Prostate gland (tissue), 2 donors: ENCODE results near the gene ACTN1.

Experiments
- CTCF ChIP-seq, 4 experiments: fragments of 200-600 bp in 2 of 4; fragments of 450-650 bp in 2 of 4; sonication (generic) in 2 of 4; IDR thresholded peaks; 1 replicate in 3 of 4; 2 replicates in 1 of 4; pipeline ENCODE4 v1.5.1; 2016 to 2019; ENCODE audit warnings: antibody characterized with exemption in 4 of 4, mild to moderate bottlenecking in 2 of 4, moderate library complexity in 2 of 4
- POLR2AphosphoS5 ChIP-seq: sonication (generic); formaldehyde crosslinking; IDR thresholded peaks from one replicate; pipeline ENCODE4 v1.6.1; 2017; ENCODE audit warnings: antibody characterized with exemption

- TF ChIP-seq POLR2AphosphoS5 (no peak), CTCF (IDR thresholded peaks at IDR 0.05) (no peak)
Measured at GRCh38 chr14:68975667-68976066, 3.4 kb downstream of the ACTN1 start.
